Esophagus squamous epithelium (tissue), 4 donors: Measurements from ENCODE around the gene GYPE.
"Not testable (repeated sequence)": the region's sequence is repeated elsewhere in the genome, so short reads cannot be mapped to it uniquely, and the experiment has no call there.

Experiments used
- CTCF ChIP-seq, 6 experiments: fragments of 450-650 bp in 4 of 6; fragments of 200-600 bp in 2 of 6; sonication (generic) in 2 of 6; IDR thresholded peaks; one replicate each; pipeline ENCODE4 v1.5.1; 2016 to 2019; ENCODE audit warnings: antibody characterized with exemption in 6 of 6, mild to moderate bottlenecking in 4 of 6, moderate library complexity in 4 of 6
- POLR2A ChIP-seq, 4 donors: fragments of 450-650 bp; IDR thresholded peaks; one replicate each; pipeline ENCODE4 v1.6.1; 2017; ENCODE audit warnings: antibody characterized with exemption in 4 of 4, mild to moderate bottlenecking in 4 of 4, moderate library complexity in 3 of 4

GRCh38 chr4:143888189-143888588 is 17.2 kb downstream of the GYPE start:
- TF ChIP-seq CTCF, POLR2A (IDR thresholded peaks at IDR 0.05): not testable (repeated sequence)
